Measurements from ENCODE around the gene UPF3A. TPM values are rescaled to one million over a fixed set of nuclear protein-coding genes. Genes with fewer than 3 reads are reported as not detected.

UPF3A gene
- total and polyA plus RNA-seq, 10 of the 15 experiments (the other 5 are each of a cell fraction or from before 2014, with no cell fraction given) = 18.6 to 61.5 (median 43.3) TPM

DNA sequence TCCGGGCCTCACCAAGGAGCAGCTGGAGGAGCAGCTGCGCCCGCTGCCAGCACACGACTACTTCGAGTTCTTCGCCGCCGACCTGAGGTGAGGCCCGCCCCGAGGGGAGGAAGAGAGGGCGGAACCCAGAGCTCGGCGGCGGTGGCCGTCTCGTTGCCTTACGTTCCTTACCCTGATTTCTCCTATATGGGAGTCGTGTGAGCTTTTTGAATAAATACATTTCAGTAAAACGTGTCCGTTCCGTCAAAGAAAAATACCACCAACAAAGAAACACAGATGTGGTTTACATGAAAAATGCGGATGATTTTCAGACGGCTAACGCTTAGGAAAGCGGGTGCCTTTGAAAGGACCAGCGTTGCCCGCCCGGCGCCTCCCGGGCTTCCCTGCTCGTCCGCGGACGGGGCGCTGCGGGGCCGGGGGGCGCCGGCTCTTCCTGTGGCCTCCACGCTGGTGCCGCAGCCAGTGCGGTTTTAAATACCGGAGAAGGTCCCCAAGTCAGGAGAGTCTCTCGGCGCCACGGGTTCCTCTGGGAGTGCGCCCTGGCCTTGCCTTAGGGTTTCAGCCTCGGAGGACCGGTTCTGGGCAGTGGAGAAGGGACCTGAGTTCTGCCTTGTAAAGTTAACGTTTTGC lies 755 bp downstream of the UPF3A start:
- H3K27me3 ChIP-seq (replicated peaks in 1 of 2; ENCODE audit: control insufficient read depth in 2 of 2, insufficient read depth in 2 of 2, low read length in 1 of 2) = no peaks in the 10 kb centered on the region
- peak overlapping the region; percentile 97 for H3K27ac ChIP-seq (ENCODE audit: control insufficient read depth, insufficient read depth)
- peak; percentile 72 for ATAC-seq
- peaks cover 2 to 11% of the 10 kb centered on the region in 2 experiments for H3K36me3 ChIP-seq (ENCODE audit: control insufficient read depth in 2 of 2, insufficient read depth in 2 of 2, low read length in 1 of 2)
- no peaks in the 10 kb centered on the region for H3K9me3 ChIP-seq (replicated peaks; ENCODE audit: control insufficient read depth, insufficient read depth, low read length)
- no peak for FAIRE-seq
- H2AFZ ChIP-seq (ENCODE audit: control insufficient read depth, low read depth, low read length) = peak overlapping the region; percentile 57
- ChIA-PET RAD21 (ENCODE audit: unreplicated experiment) (interaction anchor here (1.1 to 3.5 kb wide), 4 partner anchors 30 to 53 kb away, joined by 3 to 24 read pairs (median 6); partner anchors contain the start of gene CHAMP1), POLR2A (interaction anchor here (1.0 to 4.0 kb wide), 6 partner anchors 17 to 58 kb away, joined by 3 to 39 read pairs (median 6); partner anchors contain the start of gene CHAMP1), SMC1A (ENCODE audit: uncharacterized antibody, unreplicated experiment) (interaction anchor here (0.8 to 2.5 kb wide), 3 partner anchors 9 to 38 kb away, joined by 3 to 27 read pairs (median 3); partner anchors contain the start of gene CHAMP1), CTCF (interaction anchor here (1.0 to 1.2 kb wide), 2 partner anchors 16 to 31 kb away, joined by 4 to 6 read pairs; no protein-coding TSS in a partner anchor)
- peaks cover 29% of the 10 kb centered on the region for H3K79me2 ChIP-seq (ENCODE audit: control insufficient read depth, insufficient read depth, low read length)
- DNase-seq (ENCODE audit: low read depth, low spot score) = peak; percentile 23
- in situ Hi-C loops (cut with MboI) = no loop called here
- 1% methylated on average over 46 of the region's 50 CpGs for WGBS (ENCODE audit: insufficient coverage, insufficient replicate concordance, low lambda C conversion rate, missing lambda C conversion rate)
- peaks cover 6% of the 10 kb centered on the region for H3K4me1 ChIP-seq (ENCODE audit: control insufficient read depth, insufficient read depth, low read length)
- peak overlapping the region; percentile 88 for H3K9ac ChIP-seq (ENCODE audit: control insufficient read depth, insufficient read depth, low read length)
- no TSS peak for BruUV-seq (replicated peaks)
- H3K4me2 ChIP-seq (ENCODE audit: control insufficient read depth, insufficient read depth) = peak overlapping the region; percentile 31
- intact Hi-C loops (cut with micrococcal nuclease; ENCODE audit: unreplicated experiment) = no loop called here
- peak overlapping the region; percentile 88 for H3K4me3 ChIP-seq
- no peaks in the 10 kb centered on the region for H4K20me1 ChIP-seq (ENCODE audit: control insufficient read depth, insufficient read depth)
- 0 out of 2 replicates have a peak, but pooled peaks have one; percentile 29 for TF ChIP-seq CREM (IDR thresholded peaks at IDR 0.05; ENCODE audit: low read depth)
- TF ChIP-seq ZNF24 (IDR thresholded peaks at IDR 0.05) = peak; percentile 58; the same call in 1 of the 2 replicates
- TF ChIP-seq, protein P1, sequence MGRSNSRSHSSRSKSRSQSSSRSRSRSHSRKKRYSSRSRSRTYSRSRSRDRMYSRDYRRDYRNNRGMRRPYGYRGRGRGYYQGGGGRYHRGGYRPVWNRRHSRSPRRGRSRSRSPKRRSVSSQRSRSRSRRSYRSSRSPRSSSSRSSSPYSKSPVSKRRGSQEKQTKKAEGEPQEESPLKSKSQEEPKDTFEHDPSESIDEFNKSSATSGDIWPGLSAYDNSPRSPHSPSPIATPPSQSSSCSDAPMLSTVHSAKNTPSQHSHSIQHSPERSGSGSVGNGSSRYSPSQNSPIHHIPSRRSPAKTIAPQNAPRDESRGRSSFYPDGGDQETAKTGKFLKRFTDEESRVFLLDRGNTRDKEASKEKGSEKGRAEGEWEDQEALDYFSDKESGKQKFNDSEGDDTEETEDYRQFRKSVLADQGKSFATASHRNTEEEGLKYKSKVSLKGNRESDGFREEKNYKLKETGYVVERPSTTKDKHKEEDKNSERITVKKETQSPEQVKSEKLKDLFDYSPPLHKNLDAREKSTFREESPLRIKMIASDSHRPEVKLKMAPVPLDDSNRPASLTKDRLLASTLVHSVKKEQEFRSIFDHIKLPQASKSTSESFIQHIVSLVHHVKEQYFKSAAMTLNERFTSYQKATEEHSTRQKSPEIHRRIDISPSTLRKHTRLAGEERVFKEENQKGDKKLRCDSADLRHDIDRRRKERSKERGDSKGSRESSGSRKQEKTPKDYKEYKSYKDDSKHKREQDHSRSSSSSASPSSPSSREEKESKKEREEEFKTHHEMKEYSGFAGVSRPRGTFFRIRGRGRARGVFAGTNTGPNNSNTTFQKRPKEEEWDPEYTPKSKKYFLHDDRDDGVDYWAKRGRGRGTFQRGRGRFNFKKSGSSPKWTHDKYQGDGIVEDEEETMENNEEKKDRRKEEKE (IDR thresholded peaks at IDR 0.05) = no peak
- TF ChIP-seq, protein P2, sequence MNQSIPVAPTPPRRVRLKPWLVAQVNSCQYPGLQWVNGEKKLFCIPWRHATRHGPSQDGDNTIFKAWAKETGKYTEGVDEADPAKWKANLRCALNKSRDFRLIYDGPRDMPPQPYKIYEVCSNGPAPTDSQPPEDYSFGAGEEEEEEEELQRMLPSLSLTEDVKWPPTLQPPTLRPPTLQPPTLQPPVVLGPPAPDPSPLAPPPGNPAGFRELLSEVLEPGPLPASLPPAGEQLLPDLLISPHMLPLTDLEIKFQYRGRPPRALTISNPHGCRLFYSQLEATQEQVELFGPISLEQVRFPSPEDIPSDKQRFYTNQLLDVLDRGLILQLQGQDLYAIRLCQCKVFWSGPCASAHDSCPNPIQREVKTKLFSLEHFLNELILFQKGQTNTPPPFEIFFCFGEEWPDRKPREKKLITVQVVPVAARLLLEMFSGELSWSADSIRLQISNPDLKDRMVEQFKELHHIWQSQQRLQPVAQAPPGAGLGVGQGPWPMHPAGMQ (IDR thresholded peaks at IDR 0.05; ENCODE audit: borderline replicate concordance) = peak; percentile 77; the same call in 1 of the 2 replicates
- TF ChIP-seq BHLHE40 (IDR thresholded peaks at IDR 0.05; ENCODE audit: borderline replicate concordance in 1 of 2, low read depth in 2 of 2, low read length in 1 of 2) = 0 out of 4 replicates have a peak, but pooled peaks of 1 of the 2 experiments have one; percentile 48
- peak; percentile 49 for TF ChIP-seq RUNX3 (IDR thresholded peaks at IDR 0.05; ENCODE audit: low read length)
- TF ChIP-seq EGR1 (IDR thresholded peaks at IDR 0.05; ENCODE audit: borderline replicate concordance in 1 of 2, low read depth in 2 of 2, low read length in 2 of 2) = no peak
- TF ChIP-seq, protein P3, sequence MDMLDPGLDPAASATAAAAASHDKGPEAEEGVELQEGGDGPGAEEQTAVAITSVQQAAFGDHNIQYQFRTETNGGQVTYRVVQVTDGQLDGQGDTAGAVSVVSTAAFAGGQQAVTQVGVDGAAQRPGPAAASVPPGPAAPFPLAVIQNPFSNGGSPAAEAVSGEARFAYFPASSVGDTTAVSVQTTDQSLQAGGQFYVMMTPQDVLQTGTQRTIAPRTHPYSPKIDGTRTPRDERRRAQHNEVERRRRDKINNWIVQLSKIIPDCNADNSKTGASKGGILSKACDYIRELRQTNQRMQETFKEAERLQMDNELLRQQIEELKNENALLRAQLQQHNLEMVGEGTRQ (IDR thresholded peaks at IDR 0.05; ENCODE audit: borderline replicate concordance, low read depth, low read length) = no peak
- TF ChIP-seq, protein P4, sequence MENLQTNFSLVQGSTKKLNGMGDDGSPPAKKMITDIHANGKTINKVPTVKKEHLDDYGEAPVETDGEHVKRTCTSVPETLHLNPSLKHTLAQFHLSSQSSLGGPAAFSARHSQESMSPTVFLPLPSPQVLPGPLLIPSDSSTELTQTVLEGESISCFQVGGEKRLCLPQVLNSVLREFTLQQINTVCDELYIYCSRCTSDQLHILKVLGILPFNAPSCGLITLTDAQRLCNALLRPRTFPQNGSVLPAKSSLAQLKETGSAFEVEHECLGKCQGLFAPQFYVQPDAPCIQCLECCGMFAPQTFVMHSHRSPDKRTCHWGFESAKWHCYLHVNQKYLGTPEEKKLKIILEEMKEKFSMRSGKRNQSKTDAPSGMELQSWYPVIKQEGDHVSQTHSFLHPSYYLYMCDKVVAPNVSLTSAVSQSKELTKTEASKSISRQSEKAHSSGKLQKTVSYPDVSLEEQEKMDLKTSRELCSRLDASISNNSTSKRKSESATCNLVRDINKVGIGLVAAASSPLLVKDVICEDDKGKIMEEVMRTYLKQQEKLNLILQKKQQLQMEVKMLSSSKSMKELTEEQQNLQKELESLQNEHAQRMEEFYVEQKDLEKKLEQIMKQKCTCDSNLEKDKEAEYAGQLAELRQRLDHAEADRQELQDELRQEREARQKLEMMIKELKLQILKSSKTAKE (IDR thresholded peaks at IDR 0.05; ENCODE audit: low read depth, poor library complexity, severe bottlenecking) = no peak
- TF ChIP-seq SMARCA5 (IDR thresholded peaks at IDR 0.05) = no peak
- TF ChIP-seq STAT1 (conservative IDR thresholded peaks at IDR 0.05) = no peak
- TF ChIP-seq, protein P5, sequence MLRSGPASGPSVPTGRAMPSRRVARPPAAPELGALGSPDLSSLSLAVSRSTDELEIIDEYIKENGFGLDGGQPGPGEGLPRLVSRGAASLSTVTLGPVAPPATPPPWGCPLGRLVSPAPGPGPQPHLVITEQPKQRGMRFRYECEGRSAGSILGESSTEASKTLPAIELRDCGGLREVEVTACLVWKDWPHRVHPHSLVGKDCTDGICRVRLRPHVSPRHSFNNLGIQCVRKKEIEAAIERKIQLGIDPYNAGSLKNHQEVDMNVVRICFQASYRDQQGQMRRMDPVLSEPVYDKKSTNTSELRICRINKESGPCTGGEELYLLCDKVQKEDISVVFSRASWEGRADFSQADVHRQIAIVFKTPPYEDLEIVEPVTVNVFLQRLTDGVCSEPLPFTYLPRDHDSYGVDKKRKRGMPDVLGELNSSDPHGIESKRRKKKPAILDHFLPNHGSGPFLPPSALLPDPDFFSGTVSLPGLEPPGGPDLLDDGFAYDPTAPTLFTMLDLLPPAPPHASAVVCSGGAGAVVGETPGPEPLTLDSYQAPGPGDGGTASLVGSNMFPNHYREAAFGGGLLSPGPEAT (IDR thresholded peaks at IDR 0.05; ENCODE audit: low read depth) = peak; percentile 41; the same call in 1 of the 2 replicates
- TF ChIP-seq NBN (IDR thresholded peaks at IDR 0.05) = peak; percentile 73; the same call in 1 of the 2 replicates

All from GM12878 (cell line).